HL-60/S4 treated with phorbol 12-myristate 13-acetate at 8.2 ng/mL for 4 days and 3 days (cell line): ENCODE data around the gene KIFBP.

Experiments
- in situ Hi-C: fragments of 300-500 bp; cut with MboI; formaldehyde crosslinking; loops from 2 replicates; pipeline ENCODE4 v1.15.0; 2022; ENCODE audit warnings: low sequenced_read_pairs

The KIFBP gene

DNA sequence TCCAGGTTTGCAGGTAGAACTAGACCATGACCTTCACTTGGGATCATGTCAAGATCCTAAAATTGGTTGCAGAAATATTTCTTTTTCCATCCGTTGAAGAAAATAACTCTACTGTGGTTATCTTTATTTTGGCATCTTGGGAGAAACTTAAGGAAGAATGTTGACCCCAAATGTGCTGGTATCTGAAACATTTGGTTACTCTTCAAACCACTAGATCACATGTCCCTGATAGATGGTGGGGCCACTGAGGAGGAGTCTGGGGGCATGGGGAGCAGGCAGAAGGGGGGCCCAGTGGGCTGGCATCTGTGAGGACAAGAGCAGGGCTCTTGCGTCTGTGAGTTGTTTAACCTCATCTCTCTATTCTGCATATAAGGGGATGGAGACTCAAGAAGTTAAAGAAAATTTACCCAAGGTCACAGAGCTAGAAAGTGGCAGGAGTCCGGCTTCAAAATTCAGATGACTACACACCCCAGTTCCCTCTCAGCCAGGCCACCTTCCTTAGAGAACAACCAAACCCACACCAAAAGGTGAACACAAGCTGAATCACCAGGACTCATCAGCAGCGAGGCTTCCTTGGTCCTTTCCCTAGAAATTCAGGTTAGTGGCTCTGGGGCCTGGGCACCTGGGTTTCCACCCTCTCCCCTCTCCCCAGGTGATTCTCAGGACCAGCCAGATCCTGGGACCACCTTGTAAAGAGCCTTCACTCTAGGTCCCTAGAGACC is 58.7 kb downstream of the KIFBP start:
- in situ Hi-C loops, result no loop called here

DNA sequence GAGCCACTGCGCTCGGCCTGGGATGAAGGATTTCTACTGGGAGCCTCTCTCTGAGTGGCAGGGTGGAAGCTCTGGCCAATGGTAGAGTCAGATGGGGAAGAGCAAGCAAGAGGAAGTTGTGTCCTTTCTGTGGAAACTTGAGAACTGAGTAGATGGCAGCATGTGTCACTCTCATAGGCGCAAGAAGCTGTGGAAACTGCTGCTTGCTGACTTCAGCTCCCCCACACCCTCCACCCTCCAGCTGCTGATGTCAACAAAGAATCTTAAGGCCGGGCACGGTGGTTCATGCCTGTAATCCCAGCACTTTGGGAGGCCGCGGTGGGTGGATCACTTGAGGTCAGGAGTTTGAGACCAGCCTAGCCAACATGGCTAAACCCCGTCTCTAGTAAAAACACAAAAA is 59.5 kb downstream of the KIFBP start:
- in situ Hi-C loops, result no loop called here

- in situ Hi-C loops, result no loop called here
Observed at GRCh38 chr10:69049566-69049961, 61.0 kb downstream of the KIFBP start.

- in situ Hi-C loops, result no loop called here
Observed at GRCh38 chr10:69051303-69051702, 62.7 kb downstream of the KIFBP start.

GRCh38 chr10:69051710-69052487 is 63.3 kb downstream of the KIFBP start:
- in situ Hi-C loops, result no loop called here

- in situ Hi-C loops, result no loop called here
Observed at GRCh38 chr10:69052736-69053135, 64.1 kb downstream of the KIFBP start.

- in situ Hi-C loops, result no loop called here
Observed at GRCh38 chr10:69055241-69055640, 66.6 kb downstream of the KIFBP start.

DNA sequence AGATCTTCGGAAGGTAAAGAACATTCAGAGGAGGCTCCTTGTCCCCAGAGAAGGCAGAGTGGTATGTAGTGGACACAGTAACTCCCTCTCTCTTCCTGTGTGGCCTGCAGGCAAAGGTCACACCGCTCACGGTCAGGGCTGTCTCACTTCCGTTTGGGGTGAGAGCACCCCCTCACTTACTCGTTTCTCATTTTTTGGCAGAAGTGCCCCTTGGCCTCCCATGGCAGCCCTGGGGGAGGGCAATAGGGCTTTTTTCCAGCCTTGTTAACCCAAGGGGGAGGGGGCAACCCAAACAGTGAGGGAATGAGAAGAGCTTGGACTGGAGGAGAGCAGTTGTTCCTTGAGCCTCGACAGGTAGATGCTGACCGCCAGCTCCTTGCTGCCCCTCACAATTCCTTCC is 67.5 kb downstream of the KIFBP start:
- in situ Hi-C loops, result no loop called here

DNA sequence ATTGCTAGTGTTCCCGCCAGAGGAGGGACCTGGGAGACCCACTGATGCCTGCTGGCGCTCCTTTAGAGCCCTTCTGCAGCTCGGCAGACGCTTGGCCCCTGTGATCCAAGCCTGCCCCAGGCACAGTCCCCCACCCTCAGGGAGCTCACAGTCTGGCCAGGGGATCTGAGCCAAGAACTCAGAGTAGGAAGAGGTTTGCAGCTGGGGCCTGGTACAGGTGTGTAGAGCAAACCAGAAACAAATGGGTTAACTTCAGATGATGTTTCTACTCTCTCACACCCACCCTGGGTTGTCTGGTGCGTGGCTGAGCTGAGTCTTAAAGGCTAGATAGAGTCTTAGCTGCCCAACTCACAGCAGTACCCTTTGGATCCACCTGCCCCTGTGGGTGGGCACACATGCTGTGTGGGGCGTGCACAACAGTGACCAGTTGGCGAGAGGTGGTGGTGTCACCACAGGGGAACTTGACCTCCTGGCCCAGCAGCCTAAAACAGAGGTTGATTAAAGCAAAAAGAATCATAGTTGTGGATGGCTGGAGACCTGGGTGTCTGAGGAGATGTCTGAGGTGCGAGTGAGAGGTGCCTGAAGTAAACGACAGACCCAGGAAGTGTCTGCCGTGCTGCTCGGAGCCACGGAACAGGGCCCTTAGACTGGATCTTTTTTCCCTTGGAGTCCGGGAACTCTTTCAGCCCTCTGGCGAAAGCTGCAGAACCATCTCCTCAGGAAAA is 68.1 kb downstream of the KIFBP start:
- in situ Hi-C loops, result no loop called here

GRCh38 chr10:69057261-69057950 is 68.8 kb downstream of the KIFBP start:
- in situ Hi-C loops, result no loop called here

GRCh38 chr10:69057951-69058297 is 69.3 kb downstream of the KIFBP start:
- in situ Hi-C loops, result no loop called here

GRCh38 chr10:69060127-69060798 is 71.7 kb downstream of the KIFBP start:
- in situ Hi-C loops, result no loop called here

GRCh38 chr10:69061305-69062161 is 72.9 kb downstream of the KIFBP start:
- in situ Hi-C loops, result no loop called here

DNA sequence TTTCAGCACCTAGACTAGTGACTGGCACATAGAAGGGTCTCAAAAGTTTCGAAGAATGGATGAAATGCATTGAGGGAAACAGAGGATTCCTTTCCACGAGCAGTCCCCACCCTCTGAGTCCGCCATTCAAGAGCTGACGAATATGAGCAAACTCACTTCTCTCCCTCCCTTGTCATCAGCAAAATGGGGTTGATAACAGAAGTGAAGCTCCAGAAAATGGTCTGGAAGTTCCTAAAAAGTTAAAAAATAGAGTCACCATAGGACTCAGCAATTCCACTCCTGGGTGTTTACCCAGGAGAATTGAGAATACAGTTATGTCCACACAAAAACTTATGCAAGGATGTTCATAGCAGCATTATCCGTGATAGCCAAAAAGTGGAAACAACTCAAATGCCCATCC is 74.3 kb downstream of the KIFBP start:
- in situ Hi-C loops, result no loop called here

GRCh38 chr10:69064762-69065328 is 76.2 kb downstream of the KIFBP start:
- in situ Hi-C loops, result no loop called here

DNA sequence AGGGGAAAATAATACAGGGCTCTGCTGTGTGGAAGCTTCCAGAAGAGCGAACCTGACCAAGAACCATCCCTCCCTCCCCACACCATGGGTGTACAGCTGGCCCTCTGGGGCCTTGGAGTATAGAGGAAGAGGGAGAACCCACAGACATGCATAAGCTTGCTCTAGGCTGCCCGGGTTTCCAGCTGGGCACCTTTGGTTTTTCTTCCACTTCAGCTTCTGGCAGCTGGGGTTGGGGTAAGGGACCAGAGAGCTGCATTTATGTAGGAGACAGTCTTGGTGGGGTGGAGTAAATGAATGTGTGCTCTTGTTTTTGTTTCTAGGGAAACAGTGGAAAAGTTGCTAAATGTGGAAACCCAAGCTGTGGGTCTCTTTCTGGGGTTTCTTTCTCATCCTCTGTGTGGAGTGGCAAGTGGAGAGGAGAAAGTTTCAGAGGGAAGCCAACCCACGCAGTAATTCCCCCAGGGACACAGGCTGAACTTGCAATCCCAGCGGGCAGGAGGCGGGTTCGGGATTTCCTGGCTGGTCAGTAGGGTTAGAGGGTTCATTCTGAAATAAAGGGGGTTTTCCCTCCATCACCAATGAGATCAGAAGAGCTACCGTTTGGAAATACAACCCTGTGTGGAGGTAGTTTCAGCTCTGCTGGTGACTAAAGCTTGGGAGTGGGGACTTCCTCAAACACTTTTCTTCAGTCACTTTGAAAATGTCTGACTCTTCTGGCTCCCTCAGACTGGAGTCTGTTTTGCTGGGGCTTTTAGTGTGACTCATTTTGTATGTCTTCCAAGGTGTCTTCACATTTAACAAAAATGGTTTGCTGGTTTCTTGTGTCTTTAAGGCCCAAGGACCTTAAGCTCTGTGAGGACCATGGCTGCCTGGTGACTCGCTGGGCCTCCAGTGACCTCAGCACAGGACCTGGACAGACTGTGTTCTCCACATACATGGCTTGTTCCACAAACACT is 77.1 kb downstream of the KIFBP start:
- in situ Hi-C loops, result no loop called here
